ENCODE measurements around the gene DCTD.
"Not testable (repeated sequence)": the region's sequence is repeated elsewhere in the genome, so short reads cannot be mapped to it uniquely, and the experiment has no call there.

The DCTD gene

DNA sequence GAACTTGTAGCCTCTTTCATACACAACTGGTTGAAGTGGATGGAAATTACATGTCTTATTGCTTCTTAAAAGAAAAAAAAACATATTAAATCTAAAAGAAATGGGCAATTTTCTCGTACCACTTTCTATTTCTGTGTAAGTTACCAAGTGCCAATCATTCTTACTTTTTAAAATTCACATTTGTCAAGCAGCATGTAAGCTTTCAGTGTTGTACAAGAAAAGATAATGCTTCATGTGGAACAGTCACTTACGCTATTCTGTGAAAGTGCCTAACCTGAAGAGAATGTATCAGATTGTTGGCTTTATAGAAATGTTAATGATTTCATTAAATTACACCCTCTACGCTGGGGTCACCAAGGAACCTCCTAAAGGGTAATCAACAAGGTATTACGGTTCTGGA, 4.4 kb upstream of the DCTD start:
- DNase-seq (ENCODE audit: low spot score) = no peak

DNA sequence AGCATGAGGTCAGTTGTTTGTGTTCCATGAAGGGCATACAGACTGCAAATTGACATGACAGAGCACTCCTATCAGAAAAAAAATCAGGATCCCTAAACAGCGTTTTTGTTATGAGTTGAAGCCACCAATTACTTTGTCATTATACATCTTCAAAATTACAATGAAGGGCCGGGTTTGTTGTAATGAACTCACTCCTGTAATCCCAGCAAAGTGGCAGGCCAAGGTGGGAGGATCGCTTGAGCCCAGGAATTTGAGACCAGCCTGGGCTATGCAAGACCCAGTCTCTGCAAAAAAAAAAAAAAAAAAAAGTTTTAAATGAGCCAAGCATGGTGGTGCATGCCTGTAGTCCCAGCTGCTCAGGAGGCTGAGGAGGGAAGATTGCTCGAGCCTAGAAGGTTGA, 3.5 kb upstream of the DCTD start:
- no peak for DNase-seq (ENCODE audit: low spot score)

DNA sequence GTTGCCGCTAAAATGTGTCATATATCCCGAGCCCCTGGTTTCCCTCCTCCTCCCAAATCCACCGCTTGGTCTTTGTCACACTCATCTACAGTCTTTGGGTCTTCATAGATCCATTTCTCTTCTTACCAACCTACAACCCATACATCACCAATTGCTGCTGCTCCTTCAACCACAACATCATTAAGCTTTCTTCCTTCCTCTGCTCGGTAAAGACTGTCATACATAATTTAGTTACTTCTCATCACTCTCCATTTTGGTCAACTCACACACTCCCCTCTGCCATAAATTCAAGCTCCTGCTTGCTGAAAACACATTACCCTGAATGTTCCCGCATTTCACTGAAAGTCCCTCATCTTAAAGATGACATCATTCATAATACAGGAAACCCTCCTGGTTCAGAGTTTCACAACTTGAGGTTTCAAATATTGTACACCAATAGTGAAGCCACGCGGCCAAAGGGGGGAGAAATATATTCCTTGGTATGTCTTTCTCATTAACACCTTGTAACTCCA, 1.7 kb upstream of the DCTD start:
- no peak for DNase-seq (ENCODE audit: low spot score)

DNA sequence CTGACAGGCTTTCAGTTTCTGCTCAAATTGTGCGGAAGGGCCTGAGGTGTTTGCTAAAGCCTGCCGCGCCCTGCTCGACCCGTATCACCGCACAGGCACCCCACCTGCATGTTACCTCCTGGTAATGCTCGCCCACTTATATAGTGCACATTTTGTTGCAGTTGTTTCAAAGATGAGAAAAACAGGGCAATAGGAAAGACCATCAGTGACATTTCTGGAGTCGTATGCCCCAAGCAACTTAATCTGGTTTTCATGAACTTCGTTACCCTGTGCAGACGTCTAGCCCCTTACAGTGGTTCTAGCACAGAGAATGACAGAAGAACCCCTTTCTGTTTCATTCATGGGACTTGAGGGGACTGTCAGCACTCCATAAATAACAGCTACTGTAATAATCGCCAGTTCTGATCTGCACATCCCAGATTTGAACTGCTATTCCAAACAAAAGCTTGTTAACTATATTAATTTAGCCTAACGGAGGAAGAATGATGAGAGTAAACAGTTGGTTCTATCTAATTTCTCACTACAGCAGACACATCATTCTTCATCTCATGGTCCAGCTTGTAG, 940 bp upstream of the DCTD start:
- DNase-seq (ENCODE audit: low spot score) = no peak

DNA sequence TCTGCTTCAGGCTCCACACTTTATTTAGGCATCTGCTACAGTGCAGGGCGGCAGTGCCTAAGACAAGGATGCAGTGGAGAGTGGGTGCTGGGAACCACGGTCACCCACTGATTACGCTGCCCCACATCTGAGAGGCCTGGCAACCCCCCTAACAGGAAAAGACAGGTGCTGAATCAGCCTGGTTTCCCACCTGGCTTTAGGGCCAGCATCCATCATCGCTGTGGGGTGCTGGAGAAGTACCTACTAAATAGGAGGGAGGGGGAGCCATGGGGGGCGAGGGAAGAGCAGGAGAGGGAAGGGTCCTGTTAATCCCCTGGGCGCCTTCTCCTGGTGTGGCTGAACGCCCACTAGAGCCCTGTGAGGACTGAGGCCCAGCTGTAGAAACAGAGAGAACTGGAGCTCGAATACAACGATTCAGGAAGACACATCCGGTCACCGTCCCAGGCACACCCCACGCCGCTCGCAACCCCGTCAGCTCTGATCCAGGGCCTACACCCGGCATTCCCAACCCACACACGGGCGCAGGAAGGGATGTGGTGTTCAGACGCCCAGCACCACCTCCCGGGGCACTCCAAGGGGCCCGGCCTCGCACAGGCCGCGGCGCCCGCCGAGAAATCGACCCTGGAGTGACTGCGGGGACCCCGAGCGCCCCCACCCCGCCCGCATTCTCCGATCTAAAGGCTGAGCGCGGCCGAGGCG, 554 bp downstream of the DCTD start:
- DNase-seq (ENCODE audit: low spot score) = peak; percentile 70

DNA sequence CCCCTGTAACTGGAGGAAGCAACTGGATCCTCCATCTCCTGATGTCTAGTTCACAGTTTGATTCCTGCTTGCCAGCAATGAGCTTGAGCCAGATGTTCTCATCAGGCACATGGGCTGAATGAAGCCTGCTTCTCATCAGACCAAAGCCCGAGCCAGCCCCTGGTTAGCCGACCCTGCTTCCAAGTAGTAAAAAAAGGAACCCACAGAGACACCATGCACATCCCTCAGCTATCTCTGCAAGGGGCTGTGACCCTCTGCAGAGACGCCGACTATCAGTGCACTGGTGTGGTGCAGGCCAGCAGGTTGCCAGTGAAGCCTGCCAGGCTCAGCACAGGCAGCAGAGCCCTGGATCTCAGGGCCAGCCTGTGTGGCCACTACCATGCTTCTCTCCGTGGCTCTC, 2.8 kb downstream of the DCTD start:
- DNase-seq (ENCODE audit: low spot score) = no peak

DNA sequence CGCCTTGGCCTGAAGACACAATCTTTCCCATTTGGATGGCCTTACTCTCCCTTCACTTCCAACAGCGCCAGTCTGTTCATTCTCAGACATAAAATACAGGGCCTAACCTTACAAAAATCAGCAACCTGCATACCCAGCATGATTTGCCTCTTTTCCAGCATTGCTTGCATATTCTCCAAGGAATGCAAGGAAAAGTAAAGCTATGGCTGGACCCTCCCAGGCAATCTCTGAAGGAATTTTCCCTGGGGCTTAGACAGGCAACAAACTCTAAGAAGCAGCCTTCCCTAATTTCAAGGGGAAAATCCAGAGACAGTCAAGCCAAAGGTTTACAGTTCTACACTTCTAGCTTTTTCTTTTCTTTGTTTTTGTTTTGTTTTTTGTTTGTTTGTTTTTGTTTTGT, 3.6 kb downstream of the DCTD start:
- DNase-seq (ENCODE audit: low spot score) = no peak

DNA sequence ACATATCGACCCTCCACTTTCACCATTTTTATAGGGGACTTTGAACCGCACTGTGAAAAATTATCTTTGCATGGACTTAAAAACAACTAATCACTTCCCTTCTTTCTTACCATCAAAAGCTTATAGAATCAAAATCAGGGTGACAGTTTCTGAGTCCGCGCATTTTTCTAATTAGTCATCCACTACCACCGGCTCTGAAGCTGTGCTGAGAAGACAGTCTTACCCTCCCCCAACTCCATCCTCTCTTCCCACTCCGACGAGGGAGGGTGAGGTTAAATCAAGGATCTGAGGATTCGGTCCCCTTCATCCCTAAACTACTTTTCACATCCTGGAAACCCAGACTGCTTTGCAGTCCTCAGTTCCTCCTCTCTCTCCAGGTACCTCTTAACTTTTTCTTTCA, 4.2 kb downstream of the DCTD start:
- peak; percentile 80 for DNase-seq (ENCODE audit: low spot score)

DNA sequence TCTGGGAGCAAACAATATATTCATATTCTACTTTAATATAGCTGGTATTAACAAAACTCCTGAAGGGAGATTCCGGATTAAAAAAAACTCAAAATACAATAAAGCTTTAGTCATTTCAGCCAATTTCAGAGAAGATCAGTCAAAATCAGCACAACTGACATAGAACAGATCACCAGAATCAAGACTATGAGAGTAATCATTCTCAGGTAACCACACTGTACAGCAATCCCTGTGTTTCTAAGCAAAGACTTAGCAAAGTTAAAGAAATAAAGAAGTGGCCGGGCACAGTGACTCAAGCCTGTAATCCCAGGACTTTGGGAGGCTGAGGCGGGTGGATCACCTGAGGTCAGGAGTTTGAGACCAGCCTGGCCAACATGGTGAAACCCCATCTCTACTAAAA, 9.1 kb downstream of the DCTD start:
- DNase-seq (ENCODE audit: low spot score) = no peak

DNA sequence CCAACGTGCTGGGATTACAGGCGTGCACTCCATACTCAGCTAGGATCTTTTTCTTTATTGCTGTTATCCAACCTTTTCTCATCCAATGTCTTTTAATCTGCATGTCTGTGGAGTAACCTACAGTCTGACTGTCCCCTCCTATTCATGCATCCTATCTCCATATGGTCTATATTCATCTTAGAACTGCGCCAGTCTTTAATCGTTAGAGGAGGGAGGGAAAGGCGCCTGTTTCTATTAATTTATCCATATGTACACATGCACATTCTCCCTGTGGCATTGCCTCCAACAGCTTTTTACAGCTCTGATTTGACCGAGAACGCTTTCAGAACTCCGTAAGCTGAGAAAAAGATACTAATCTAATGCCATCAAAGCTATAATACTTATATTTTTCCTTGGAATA, 9.8 kb downstream of the DCTD start:
- no peak for DNase-seq (ENCODE audit: low spot score)

DNA sequence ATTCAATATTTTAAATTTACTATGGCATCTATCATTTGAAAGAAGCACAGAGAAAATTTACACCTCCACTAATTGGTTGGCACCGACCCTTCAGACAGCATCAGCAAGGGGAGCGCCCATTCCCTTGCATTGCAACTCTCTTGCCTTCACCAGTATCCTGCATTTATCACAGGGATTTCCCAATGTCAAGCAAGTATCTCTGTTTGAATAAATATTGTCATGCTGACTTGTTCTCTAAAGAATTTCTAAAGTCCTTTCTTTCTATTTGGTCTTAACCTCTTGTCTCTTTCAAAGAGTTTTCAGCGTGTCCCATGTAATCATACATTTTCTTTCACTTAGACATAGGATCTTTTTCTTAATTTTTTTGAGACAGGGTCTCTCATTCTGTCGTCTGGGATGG, 10.4 kb downstream of the DCTD start:
- no peak for DNase-seq (ENCODE audit: low spot score)

DNA sequence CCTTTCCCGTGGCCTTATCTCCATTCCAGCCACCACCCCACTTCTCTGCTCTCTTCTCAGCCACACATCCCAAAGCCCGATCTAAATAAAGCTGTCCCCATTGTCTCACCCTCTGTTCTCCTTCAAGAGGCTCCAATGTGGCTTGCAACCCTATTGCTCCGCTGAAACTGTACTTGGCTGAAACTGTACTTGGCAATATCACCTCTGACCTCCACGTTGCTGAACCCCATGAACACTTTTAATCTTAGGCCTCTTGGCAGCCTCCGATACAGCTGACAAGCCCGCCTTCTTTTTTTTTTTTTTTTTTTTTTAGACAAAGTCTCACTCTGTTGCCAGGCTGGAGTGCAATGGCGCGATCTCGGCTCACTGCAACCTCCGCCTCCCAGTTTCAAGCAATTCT, 12.1 kb downstream of the DCTD start:
- DNase-seq (ENCODE audit: low spot score) = no peak

DNA sequence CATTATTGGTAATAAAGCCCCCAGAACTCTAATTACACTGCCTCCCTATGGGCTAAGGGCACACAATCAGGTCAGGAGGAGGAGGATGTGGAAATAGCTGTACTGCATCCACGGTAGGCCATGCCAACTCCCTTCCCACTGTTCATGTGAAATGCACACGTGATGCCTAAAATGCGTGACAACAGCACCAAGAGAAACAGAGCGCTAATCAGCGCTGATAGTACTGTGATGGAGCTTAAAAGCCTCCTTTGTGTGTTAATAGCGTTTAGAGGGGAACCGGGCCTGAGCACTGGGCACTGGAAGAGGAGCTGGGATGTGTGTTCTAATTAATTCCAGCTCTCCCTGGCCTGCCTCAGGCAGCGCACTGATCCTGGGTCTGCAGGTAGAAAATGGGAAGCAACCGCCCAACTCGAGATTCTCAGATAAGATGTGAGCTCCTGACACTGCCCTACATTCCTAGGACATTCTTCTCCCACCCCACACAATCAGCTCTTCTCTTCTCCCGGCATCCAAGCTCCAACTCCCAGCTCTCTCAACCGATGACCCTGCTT, 12.9 kb downstream of the DCTD start:
- DNase-seq (ENCODE audit: low spot score) = no peak

DNA sequence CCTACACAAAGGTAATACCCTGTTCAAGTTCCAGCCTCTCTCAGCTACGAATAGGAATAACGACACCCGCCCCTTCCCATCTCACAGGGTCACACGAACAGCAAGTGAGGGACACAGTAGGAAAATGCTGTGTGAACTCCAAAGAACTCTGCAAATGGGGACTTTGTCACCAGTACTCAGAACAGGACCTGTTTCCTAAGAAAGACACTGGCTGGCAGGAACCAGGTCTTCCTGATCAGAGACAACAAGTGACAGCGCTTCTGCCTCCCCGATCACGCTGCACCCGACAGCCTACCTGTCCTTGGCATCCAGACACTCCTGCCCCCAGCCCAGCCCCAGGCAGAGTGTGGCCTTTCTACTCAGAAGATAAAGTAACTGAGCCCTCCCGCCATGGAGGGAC, 14.2 kb downstream of the DCTD start:
- no peak for DNase-seq (ENCODE audit: low spot score)

DNA sequence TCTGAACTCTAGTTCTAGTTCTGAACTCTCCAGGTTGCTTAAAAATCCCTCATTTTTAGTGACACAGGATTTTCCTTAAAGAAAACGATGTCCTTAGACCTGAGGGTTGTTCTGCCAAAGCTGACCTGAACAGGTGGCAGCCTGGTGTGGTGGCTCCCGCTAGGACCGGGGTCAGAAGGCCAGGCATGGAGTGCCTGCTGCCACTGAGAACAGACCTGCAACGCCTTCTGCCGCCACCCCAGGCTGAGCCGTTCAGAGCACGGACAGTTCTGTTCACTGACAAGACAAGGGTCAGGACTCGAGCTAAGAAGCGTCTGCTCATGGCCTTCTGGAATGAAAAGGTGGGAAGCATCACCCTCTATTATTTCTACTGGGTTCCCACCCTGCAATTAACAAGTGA, 15.8 kb downstream of the DCTD start:
- DNase-seq (ENCODE audit: low spot score) = no peak

DNA sequence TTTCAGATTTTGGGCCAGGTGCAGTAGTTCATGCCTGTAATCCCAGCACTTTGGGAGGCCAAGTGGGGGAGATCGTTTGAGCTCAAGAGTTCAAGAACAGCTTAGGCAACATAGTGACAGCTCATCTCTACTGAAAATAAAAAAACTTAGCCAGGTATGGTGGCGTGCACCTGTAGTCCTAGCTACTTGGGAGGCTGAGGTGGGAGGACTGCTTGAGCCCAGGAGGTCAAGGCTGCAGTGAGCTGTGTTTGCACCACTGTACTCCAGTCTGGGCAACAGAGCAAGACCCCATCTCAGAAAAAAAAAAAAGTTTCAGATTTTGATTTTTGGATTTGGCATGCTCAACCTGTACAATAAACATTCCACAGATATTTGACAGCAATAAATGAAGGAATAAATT, 17.2 kb downstream of the DCTD start:
- DNase-seq (ENCODE audit: low spot score) = not testable (repeated sequence)

DNA sequence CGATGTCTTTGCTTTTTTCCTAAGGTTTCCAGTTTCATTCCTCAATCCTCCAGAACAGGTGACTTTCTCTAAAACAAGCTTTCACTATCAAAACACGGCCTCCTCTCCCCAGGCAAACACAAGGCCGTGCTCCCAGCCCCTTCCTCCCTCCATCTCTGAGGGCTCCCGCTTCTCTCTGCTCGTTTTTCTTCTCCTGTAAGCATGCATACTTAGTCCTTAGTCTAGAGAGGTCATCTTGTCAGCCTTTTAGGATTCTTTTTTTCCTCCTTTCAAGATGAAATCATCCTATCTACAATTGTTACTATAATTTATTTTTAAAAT, 18.7 kb downstream of the DCTD start:
- DNase-seq (ENCODE audit: low spot score) = no peak

DNA sequence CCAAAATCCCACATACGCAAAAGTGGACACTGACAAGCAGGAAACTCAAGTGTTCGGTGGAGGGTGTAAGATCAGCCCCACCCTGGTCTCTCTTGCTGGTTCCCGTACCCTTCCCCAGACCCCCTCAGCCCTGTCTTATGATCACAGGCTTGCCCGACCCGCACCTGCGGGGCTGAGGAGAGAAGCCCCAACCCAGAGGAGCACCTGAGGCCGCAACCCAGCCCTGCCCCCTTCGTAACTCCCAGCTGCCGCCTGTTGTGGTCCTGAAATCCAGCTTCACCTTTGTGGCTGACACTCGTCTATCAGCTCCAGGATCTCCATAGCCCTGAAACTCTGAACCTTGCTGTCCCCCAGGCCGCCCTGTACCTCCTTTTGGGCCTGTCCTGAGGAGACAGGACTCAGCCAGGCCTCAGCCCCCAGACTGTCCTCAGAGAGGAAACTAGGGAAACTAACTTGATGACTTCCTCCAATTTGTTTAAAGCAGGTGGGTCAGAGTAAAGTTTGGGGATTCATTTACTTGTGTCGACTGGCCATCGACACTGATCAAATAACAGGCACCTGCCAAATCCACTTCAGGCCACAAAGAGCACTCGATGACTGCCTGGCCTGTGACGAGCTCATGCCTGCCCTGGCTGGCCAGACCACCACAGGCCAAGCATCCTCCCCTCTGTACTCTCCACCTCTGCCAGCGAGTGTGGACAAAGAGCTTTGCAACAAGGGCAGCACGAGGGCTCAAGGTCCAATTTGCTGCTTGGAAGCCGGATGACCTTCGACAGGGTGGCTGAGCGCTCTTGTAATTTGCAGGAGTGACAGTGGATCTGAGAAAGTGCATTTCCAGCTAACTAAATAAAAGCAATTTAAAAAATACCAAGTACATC, 19.3 kb downstream of the DCTD start:
- no peak for DNase-seq (ENCODE audit: low spot score)

DNA sequence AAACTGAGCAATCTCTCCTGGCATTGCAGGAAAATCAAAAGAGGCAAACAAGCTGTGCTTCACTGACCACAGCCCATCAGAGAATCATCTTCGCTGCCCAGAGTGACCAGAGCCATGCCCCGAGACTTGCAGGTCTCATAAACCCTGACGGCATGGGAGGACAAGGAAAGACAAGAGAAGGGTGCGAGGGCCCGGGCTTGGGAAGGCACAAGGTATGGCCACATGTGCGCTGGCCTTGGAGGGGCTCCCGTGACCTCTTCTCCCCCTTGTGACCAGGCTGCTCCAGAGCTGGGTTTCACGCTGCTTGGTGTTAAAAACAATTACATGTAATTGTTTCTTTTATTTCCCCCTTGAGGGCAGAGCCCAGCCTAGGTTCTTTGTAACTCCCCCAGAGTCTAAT, 20.8 kb downstream of the DCTD start:
- DNase-seq (ENCODE audit: low spot score) = no peak

DNA sequence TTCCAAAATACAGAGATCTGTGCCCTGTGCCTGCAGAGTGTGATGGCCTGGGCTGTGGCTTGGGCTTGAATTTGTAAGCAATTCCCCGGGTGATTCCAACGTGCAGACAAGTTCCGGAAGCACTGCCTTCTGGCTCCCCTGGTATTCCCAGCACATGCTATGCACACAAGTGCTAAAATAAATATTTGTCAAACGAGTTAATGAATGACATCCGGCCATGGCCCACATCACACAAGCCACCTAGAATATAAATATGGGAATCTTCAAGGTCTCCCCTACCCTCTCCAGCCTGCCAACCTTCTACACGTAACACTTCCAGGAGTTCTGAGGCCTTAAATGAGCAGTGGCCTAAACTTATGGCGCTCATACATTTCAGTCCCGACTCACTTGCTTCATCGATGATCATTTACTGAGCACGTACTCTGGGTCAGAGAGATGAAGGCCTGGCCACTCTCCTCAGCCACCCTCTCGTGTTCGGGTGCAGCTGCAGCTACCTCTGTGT, 21.3 kb downstream of the DCTD start:
- DNase-seq (ENCODE audit: low spot score) = no peak

DNA sequence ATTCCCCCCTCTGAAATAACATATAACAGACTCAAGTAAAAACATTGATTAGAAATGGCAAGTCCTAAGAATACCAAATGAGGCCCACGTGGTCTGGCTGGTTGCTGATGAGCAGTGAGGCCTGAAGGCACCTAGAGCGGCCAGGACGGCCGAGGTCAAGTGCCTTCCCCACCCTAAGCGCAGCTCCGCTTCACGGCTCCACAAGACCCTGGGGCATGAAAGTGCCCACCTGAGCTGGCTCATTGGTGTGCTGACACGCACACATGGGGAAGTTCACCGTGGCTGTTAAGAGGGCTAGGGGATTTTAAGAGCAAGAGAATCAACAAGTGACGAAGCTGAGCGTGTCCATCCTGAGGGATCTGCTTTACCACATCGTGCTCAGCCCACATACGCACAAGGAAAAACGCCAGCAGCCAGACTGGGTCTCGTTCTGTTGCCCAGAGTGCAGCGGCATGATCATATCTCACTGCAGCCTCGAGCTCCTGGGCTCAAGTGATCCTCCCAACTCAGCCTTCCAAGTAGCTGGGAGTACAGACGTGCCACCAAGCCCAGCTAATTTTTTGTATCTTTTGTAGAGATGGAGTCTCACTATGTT, 22.4 kb downstream of the DCTD start:
- DNase-seq (ENCODE audit: low spot score) = no peak

DNA sequence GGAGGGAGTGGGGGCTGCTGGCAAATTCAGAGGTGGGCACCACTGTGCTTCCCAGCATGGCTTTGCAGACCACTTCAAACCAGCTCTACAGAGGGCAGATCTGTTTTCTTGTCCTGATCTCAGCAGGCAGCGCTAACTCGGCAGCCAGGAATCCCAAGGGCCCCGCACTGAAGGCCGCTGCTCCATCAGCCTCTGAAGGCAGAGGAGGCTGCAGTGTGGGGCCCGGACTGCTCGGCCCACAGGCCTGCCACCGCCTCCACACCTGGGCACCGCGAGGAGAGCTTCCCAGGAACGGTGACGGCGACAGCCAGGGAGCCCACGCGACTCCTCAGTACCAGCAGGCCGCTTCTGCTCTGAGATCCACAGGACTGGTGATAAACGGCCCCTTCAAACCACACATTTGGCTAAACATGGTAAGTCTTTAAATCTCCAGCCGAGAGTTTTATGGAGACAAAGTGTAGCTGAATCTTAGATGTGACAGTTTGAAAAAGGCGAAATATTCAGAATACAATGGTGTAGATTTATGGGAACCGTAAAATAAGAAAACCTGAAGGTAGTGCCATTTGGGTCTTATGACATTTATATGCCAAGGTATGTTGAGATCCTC, 23.6 kb downstream of the DCTD start:
- no peak for DNase-seq (ENCODE audit: low spot score)

Data from RKO (cell line).